CD14-positive monocyte (primary cell): Measurements from ENCODE around the gene GTF2H4. TPM values are rescaled to one million over a fixed set of nuclear protein-coding genes. Genes with fewer than 3 reads are reported as not detected.

ENCODE experiments used
- DNase-seq, 3 donors: peaks; one replicate each; pipeline ENCODE4 v3.0.0-alpha.2; 2011 to 2022
- H2AFZ ChIP-seq: 2 replicates; pipeline ENCODE4 v1.6.0; 2012; ENCODE audit warnings: mild to moderate bottlenecking, low read depth, low read length, inconsistent platforms; ENCODE audit not compliant: insufficient read depth, poor library complexity, severe bottlenecking
- H3K27ac ChIP-seq, 2 donors: 1 replicate in 1 of 2; 2 replicates in 1 of 2; pipeline ENCODE4 v1.5.1; 2012 to 2013; ENCODE audit warnings: low read length in 2 of 2, control low read depth in 1 of 2, inconsistent platforms in 1 of 2, low read depth in 1 of 2, mild to moderate bottlenecking in 1 of 2
- H3K27me3 ChIP-seq, 2 donors: one replicate each; pipeline versions ENCODE4 v1.6.0 to v1.6.1; 2011 to 2013; ENCODE audit warnings: low read length in 2 of 2; ENCODE audit not compliant: control insufficient read depth in 2 of 2, insufficient read depth in 2 of 2
- H3K36me3 ChIP-seq, 2 donors: replicated peaks in 1 of 2; 1 replicate in 1 of 2; 2 replicates in 1 of 2; pipeline versions ENCODE4 v1.5.1 to v1.6.1; 2012 to 2013; ENCODE audit warnings: low read length in 2 of 2, control low read depth in 1 of 2, inconsistent platforms in 1 of 2, mild to moderate bottlenecking in 1 of 2; ENCODE audit not compliant: insufficient read depth in 2 of 2, control insufficient read depth in 1 of 2
- H3K4me1 ChIP-seq, 2 donors: 1 replicate in 1 of 2; 2 replicates in 1 of 2; pipeline versions ENCODE4 v1.5.1 to v1.6.1; 2012 to 2013; ENCODE audit warnings: low read length in 2 of 2, control low read depth in 1 of 2, inconsistent platforms in 1 of 2, mild to moderate bottlenecking in 1 of 2, moderate library complexity in 1 of 2; ENCODE audit not compliant: insufficient read depth in 2 of 2, control insufficient read depth in 1 of 2
- H3K4me2 ChIP-seq: replicated peaks from 2 replicates; pipeline ENCODE3; 2012; ENCODE audit warnings: low read length, moderate library complexity, mild to moderate bottlenecking; ENCODE audit not compliant: poor library complexity, severe bottlenecking; ENCODE audit errors: extremely low read depth
- H3K4me3 ChIP-seq, 3 experiments: fragments of 200-600 bp in 1 of 3; sonication (generic) in 1 of 3; replicated peaks in 1 of 3; 1 replicate in 2 of 3; 2 replicates in 1 of 3; pipeline ENCODE4 v1.5.1; 2011 to 2013; ENCODE audit warnings: low read length in 3 of 3, mild to moderate bottlenecking in 3 of 3, control low read depth in 2 of 3, low read depth in 2 of 3, inconsistent platforms in 1 of 3, moderate library complexity in 1 of 3
- H3K79me2 ChIP-seq: 2 replicates; pipeline ENCODE4 v1.6.0; 2012; ENCODE audit warnings: mild to moderate bottlenecking, control low read depth, inconsistent platforms, low read length, moderate library complexity; ENCODE audit not compliant: insufficient read depth
- H3K9ac ChIP-seq: 2 replicates; pipeline ENCODE4 v1.6.0; 2017; ENCODE audit warnings: low read length, mild to moderate bottlenecking; ENCODE audit not compliant: insufficient read depth, poor library complexity, severe bottlenecking
- H3K9me3 ChIP-seq, 2 donors: replicated peaks in 1 of 2; 1 replicate in 1 of 2; 2 replicates in 1 of 2; pipeline versions ENCODE4 v1.5.1 to v1.6.1; 2012 to 2013; ENCODE audit warnings: low read length in 2 of 2, control low read depth in 1 of 2; ENCODE audit not compliant: control insufficient read depth in 1 of 2, insufficient read depth in 1 of 2
- H4K20me1 ChIP-seq: 2 replicates; pipeline ENCODE4 v1.6.0; 2012; ENCODE audit warnings: mild to moderate bottlenecking, low read length, control low read depth, moderate library complexity; ENCODE audit not compliant: insufficient read depth
- H3K27ac Mint-ChIP-seq, 7 donors: one replicate each; pipeline ENCODE4 v1.8.0; 2020; ENCODE audit warnings: mild to moderate bottlenecking in 7 of 7, mixed read lengths in 7 of 7, moderate library complexity in 6 of 7, inconsistent platforms in 2 of 7
- H3K27me3 Mint-ChIP-seq, 3 donors: one replicate each; pipeline ENCODE4 v1.8.0; 2021 to 2022; ENCODE audit warnings: low read depth in 3 of 3, mild to moderate bottlenecking in 3 of 3, mixed read lengths in 3 of 3, moderate library complexity in 3 of 3, inconsistent platforms in 1 of 3
- H3K36me3 Mint-ChIP-seq, 2 donors: one replicate each; pipeline ENCODE4 v1.8.0; 2020; ENCODE audit warnings: mixed read lengths in 2 of 2, inconsistent platforms in 1 of 2, mild to moderate bottlenecking in 1 of 2
- H3K4me1 Mint-ChIP-seq: one replicate; pipeline ENCODE4 v1.8.0; 2020; ENCODE audit warnings: mild to moderate bottlenecking, mixed read lengths
- H3K4me3 Mint-ChIP-seq, 2 donors: one replicate each; pipeline ENCODE4 v1.8.0; 2020; ENCODE audit warnings: mild to moderate bottlenecking in 2 of 2, mixed read lengths in 2 of 2, moderate library complexity in 1 of 2
- H3K9me3 Mint-ChIP-seq, 7 donors: one replicate each; pipeline ENCODE4 v1.8.0; 2020 to 2022; ENCODE audit warnings: mixed read lengths in 7 of 7, mild to moderate bottlenecking in 6 of 7, moderate library complexity in 6 of 7, inconsistent platforms in 2 of 7
- CTCF ChIP-seq: fragments of 200-600 bp; IDR thresholded peaks from one replicate; pipeline ENCODE4 v1.8.0; 2022; ENCODE audit warnings: antibody characterized with exemption, mild to moderate bottlenecking
- WGBS: methylation state at CpG from one replicate; pipeline ENCODE4 v1.1.5; 2013; ENCODE audit warnings: missing lambda C conversion rate; ENCODE audit not compliant: insufficient coverage; 5-methylcytosine and 5-hydroxymethylcytosine counted together
- intact Hi-C, 2 donors: fragments of 100-400 bp; cut with micrococcal nuclease; formaldehyde crosslinking; loops; one replicate each; pipeline versions ENCODE4 v1.15.0 to v1.15.1; 2023
- polyA plus RNA-seq, 3 donors: library from polyadenylated mRNA; depleted of rRNA in 1 of 3; unstranded in 2 of 3; stranded (reverse) in 1 of 3; fragments of 300-500 nt in 2 of 3; fragments of >200 nt in 1 of 3; fragmentation: Illumina TruSeq in 2 of 3; gene quantifications; 1 replicate in 2 of 3; 2 replicates in 1 of 3; pipeline ENCODE4 v1.2.3, GENCODE V29; 2012 to 2021

Gene GTF2H4
- polyA plus RNA-seq, 3 donors, result 3.6 to 14.5 (median 6.0) TPM

- peak overlapping the region in 1 of 7 donors; percentile 18 for H3K27ac Mint-ChIP-seq
- WGBS, result 97% methylated on average over 12 of the region's 18 CpGs
- no peak overlapping the region for H3K4me3 Mint-ChIP-seq
- intact Hi-C loops, result no loop called here
- H3K27me3 Mint-ChIP-seq, result peaks cover 16 to 37% (median 21%) of the 10 kb centered on the region in 3 donors
- Histone ChIP-seq H3K79me2 (no peaks in the 10 kb centered on the region), H3K27me3 (peaks cover 4 to 25% of the 10 kb centered on the region in 2 donors), H3K9ac (no peak overlapping the region), H3K4me3 (no peak overlapping the region), H3K4me1 (peaks cover 7 to 9% of the 10 kb centered on the region in 2 donors), H2AFZ (no peak overlapping the region), H3K4me2 (no peak overlapping the region), H3K36me3 (no peaks in the 10 kb centered on the region), H4K20me1 (no peaks in the 10 kb centered on the region), H3K27ac (no peak overlapping the region), H3K9me3 (no peaks in the 10 kb centered on the region)
- H3K4me1 Mint-ChIP-seq, result peaks cover 14% of the 10 kb centered on the region
- no peak for TF ChIP-seq CTCF
- no peaks in the 10 kb centered on the region for H3K9me3 Mint-ChIP-seq
- no peak for DNase-seq
- peaks cover 0 to 4% of the 10 kb centered on the region in 2 donors for H3K36me3 Mint-ChIP-seq
Observed at GRCh38 chr6:30888816-30889495, 19.1 kb upstream of the GTF2H4 start.

- Mint-ChIP-seq H3K27ac (no peak overlapping the region), H3K9me3 (no peaks in the 10 kb centered on the region), H3K4me3 (no peak overlapping the region), H3K4me1 (peaks cover 14% of the 10 kb centered on the region), H3K27me3 (peaks cover 16 to 36% (median 21%) of the 10 kb centered on the region in 3 donors), H3K36me3 (peaks cover 0 to 4% of the 10 kb centered on the region in 2 donors)
- peaks cover 4 to 25% of the 10 kb centered on the region in 2 donors for H3K27me3 ChIP-seq
- intact Hi-C loops, result no loop called here
- no peak for DNase-seq
- no peaks in the 10 kb centered on the region for H3K36me3 ChIP-seq
- peaks cover 7 to 9% of the 10 kb centered on the region in 2 donors for H3K4me1 ChIP-seq
- no peak overlapping the region for H2AFZ ChIP-seq
- 100% methylated on average over 2 of the region's 4 CpGs for WGBS
- H3K9me3 ChIP-seq, result no peaks in the 10 kb centered on the region
- no peak overlapping the region for H3K4me3 ChIP-seq
- H4K20me1 ChIP-seq, result no peaks in the 10 kb centered on the region
- H3K27ac ChIP-seq, result no peak overlapping the region
- H3K4me2 ChIP-seq, result no peak overlapping the region
- no peak for TF ChIP-seq CTCF
- no peaks in the 10 kb centered on the region for H3K79me2 ChIP-seq
- H3K9ac ChIP-seq, result no peak overlapping the region
Observed at GRCh38 chr6:30889496-30889885, 18.5 kb upstream of the GTF2H4 start.
